ENCODE results near the gene CFDP1.
A peak's percentile ranks its signal among the peaks of the same experiment; 100 is the strongest.
"Not testable (repeated sequence)": the region's sequence is repeated elsewhere in the genome, so short reads cannot be mapped to it uniquely, and the experiment has no call there.

CFDP1 gene

GRCh38 chr16:75458439-75458838 is 25.1 kb upstream of the CFDP1 start:
- DNase-seq: no peak

- no peak for DNase-seq
Observed at GRCh38 chr16:75458029-75458428, 24.7 kb upstream of the CFDP1 start.

- DNase-seq: no peak
Observed at GRCh38 chr16:75457485-75458021, 24.2 kb upstream of the CFDP1 start.

- DNase-seq: no peak
Observed at GRCh38 chr16:75456971-75457370, 23.7 kb upstream of the CFDP1 start.

GRCh38 chr16:75456486-75456885 is 23.2 kb upstream of the CFDP1 start:
- DNase-seq: not testable (repeated sequence)

GRCh38 chr16:75455677-75456076 is 22.4 kb upstream of the CFDP1 start:
- DNase-seq: no peak

- DNase-seq: no peak
Observed at GRCh38 chr16:75452464-75453190, 19.3 kb upstream of the CFDP1 start.

GRCh38 chr16:75446416-75446815 is 13.1 kb upstream of the CFDP1 start:
- no peak for DNase-seq

GRCh38 chr16:75445298-75445697 is 12.0 kb upstream of the CFDP1 start:
- no peak for DNase-seq

GRCh38 chr16:75443298-75443697 is 10.0 kb upstream of the CFDP1 start:
- DNase-seq: no peak

GRCh38 chr16:75433732-75434413 is 570 bp upstream of the CFDP1 start:
- DNase-seq: no peak

GRCh38 chr16:75429621-75430403 is 3.5 kb downstream of the CFDP1 start:
- no peak for DNase-seq

GRCh38 chr16:75426524-75426923 is 6.8 kb downstream of the CFDP1 start:
- not testable (repeated sequence) for DNase-seq

GRCh38 chr16:75424105-75424762 is 9.1 kb downstream of the CFDP1 start:
- DNase-seq: not testable (repeated sequence)

- no peak for DNase-seq
Observed at GRCh38 chr16:75423723-75424104, 9.6 kb downstream of the CFDP1 start.

GRCh38 chr16:75421820-75422126 is 11.5 kb downstream of the CFDP1 start:
- no peak for DNase-seq

- DNase-seq: peak; percentile 32 to 45
Observed at GRCh38 chr16:75420987-75421819, 12.1 kb downstream of the CFDP1 start.

GRCh38 chr16:75416904-75417565 is 16.3 kb downstream of the CFDP1 start:
- DNase-seq: no peak

GRCh38 chr16:75415169-75415905 is 18.0 kb downstream of the CFDP1 start:
- DNase-seq: no peak

- DNase-seq: no peak
Observed at GRCh38 chr16:75413951-75414350, 19.4 kb downstream of the CFDP1 start.

- no peak for DNase-seq
Observed at GRCh38 chr16:75406943-75407342, 26.4 kb downstream of the CFDP1 start.

Measured in activated T-cell treated with anti-CD3 and anti-CD28 coated beads, Interleukin-2, amount 50 U/mL, for 48 hours (primary cell).